HEK293 (cell line): ENCODE results near the gene SRP19.

Experiments
- CTCF ChIA-PET: fragments of 350-600 bp; formaldehyde crosslinking; extraction: SDS; loops from one replicate; lab custom pipeline; 2021; ENCODE audit warnings: antibody characterized with exemption; lab: Yijun Ruan, JAX
- POLR2A ChIA-PET: fragments of 300-600 bp; formaldehyde crosslinking; extraction: SDS; loops from one replicate; lab custom pipeline; 2020; ENCODE audit warnings: antibody characterized with exemption, inconsistent platforms; lab: Yijun Ruan, JAX
- H3K27ac ChIP-seq: fragments of 200-500 bp; sonication (Bioruptor generic); 2 replicates; pipeline ENCODE4 v1.5.1; 2014; ENCODE audit warnings: low read depth, low read length, control low read depth, inconsistent platforms; ENCODE audit errors: extremely low read depth
- H3K36me3 ChIP-seq, 2 experiments: fragments of 200-500 bp in 1 of 2; sonication (Bioruptor generic) in 1 of 2; 1 replicate in 1 of 2; 2 replicates in 1 of 2; pipeline ENCODE4 v1.5.1; 2014 to 2017; ENCODE audit warnings: inconsistent platforms in 2 of 2, low read length in 2 of 2; ENCODE audit not compliant: control insufficient read depth in 2 of 2, insufficient read depth in 1 of 2
- H3K4me1 ChIP-seq: fragments of 200-500 bp; sonication (Bioruptor generic); 2 replicates; pipeline ENCODE4 v1.5.1; 2014; ENCODE audit warnings: mild to moderate bottlenecking, low read length, inconsistent platforms; ENCODE audit not compliant: control insufficient read depth, insufficient read depth
- H3K4me3 ChIP-seq: 2 replicates; pipeline ENCODE4 v1.5.1; 2011; ENCODE audit warnings: low read depth, mild to moderate bottlenecking, control low read depth, low read length, moderate library complexity
- H3K9me3 ChIP-seq: fragments of 200-500 bp; sonication (Bioruptor generic); 2 replicates; pipeline ENCODE4 v1.5.1; 2014; ENCODE audit warnings: low read depth, low read length, inconsistent platforms; ENCODE audit not compliant: control insufficient read depth, insufficient read depth
- GLI2 ChIP-seq: fragments of 450-650 bp; formaldehyde crosslinking; IDR thresholded peaks from 2 replicates; pipeline ENCODE4; 2017; ENCODE audit warnings: missing biosample characterization, missing genetic modification characterization, low read depth, borderline replicate concordance
- KLF1 ChIP-seq: fragments of 450-650 bp; formaldehyde crosslinking; IDR thresholded peaks from 2 replicates; pipeline ENCODE4 v1.5.1; 2016; ENCODE audit warnings: missing biosample characterization, missing genetic modification characterization
- KLF16 ChIP-seq: fragments of 450-650 bp; formaldehyde crosslinking; IDR thresholded peaks from 2 replicates; pipeline ENCODE4 v1.5.1; 2017; ENCODE audit warnings: missing biosample characterization, missing genetic modification characterization
- MEIS1 ChIP-seq: sonication (generic); formaldehyde crosslinking; IDR thresholded peaks from 2 replicates; pipeline ENCODE4 v1.8.1; 2022; ENCODE audit warnings: missing genetic modification reagents, mild to moderate bottlenecking, borderline replicate concordance
- MYNN ChIP-seq: fragments of 450-650 bp; formaldehyde crosslinking; IDR thresholded peaks from 2 replicates; pipeline ENCODE4 v1.5.1; 2016; ENCODE audit warnings: missing biosample characterization, missing genetic modification characterization, borderline replicate concordance
- PRDM1 ChIP-seq: fragments of 450-650 bp; formaldehyde crosslinking; IDR thresholded peaks from 2 replicates; pipeline ENCODE4; 2016; ENCODE audit warnings: missing biosample characterization, missing genetic modification characterization
- REPIN1 ChIP-seq: fragments of 450-650 bp; formaldehyde crosslinking; IDR thresholded peaks from 2 replicates; pipeline ENCODE4 v1.5.1; 2017; ENCODE audit warnings: missing biosample characterization, missing genetic modification characterization, low read depth
- TCF7L2 ChIP-seq: IDR thresholded peaks from 2 replicates; pipeline ENCODE4 v1.6.1; 2011; ENCODE audit warnings: low read depth, mild to moderate bottlenecking, inconsistent platforms, low read length, moderate library complexity, borderline replicate concordance
- ZIC2 ChIP-seq: fragments of 450-650 bp; formaldehyde crosslinking; IDR thresholded peaks from 2 replicates; pipeline ENCODE4 v1.5.1; 2016; ENCODE audit warnings: missing biosample characterization, missing genetic modification characterization
- ZNF121 ChIP-seq: fragments of 450-650 bp; formaldehyde crosslinking; IDR thresholded peaks from 2 replicates; pipeline ENCODE4 v1.5.1; 2016; ENCODE audit warnings: missing biosample characterization, missing genetic modification characterization
- ZNF202 ChIP-seq: fragments of 450-650 bp; formaldehyde crosslinking; IDR thresholded peaks from 2 replicates; pipeline ENCODE4 v1.5.1; 2016; ENCODE audit warnings: missing biosample characterization, missing genetic modification characterization, borderline replicate concordance
- ZNF302 ChIP-seq: fragments of 450-650 bp; formaldehyde crosslinking; IDR thresholded peaks from 2 replicates; pipeline ENCODE4 v1.5.1; 2016; ENCODE audit warnings: missing biosample characterization, missing genetic modification characterization, low read depth
- ZNF335 ChIP-seq: fragments of 450-650 bp; formaldehyde crosslinking; conservative IDR thresholded peaks from 2 replicates; pipeline ENCODE4 v1.5.1; 2016; ENCODE audit warnings: missing biosample characterization, missing genetic modification characterization
- ZNF341 ChIP-seq: fragments of 450-650 bp; formaldehyde crosslinking; IDR thresholded peaks from 2 replicates; pipeline ENCODE4; 2016; ENCODE audit warnings: low read depth, missing biosample characterization, missing genetic modification characterization
- ZNF37A ChIP-seq: fragments of 450-650 bp; IDR thresholded peaks from 2 replicates; pipeline ENCODE4 v1.5.1; 2018; ENCODE audit warnings: missing biosample characterization, missing genetic modification characterization
- ZNF416 ChIP-seq: fragments of 450-650 bp; formaldehyde crosslinking; IDR thresholded peaks from 2 replicates; pipeline ENCODE4 v1.5.1; 2016; ENCODE audit warnings: missing biosample characterization, missing genetic modification characterization
- ZNF529 ChIP-seq: fragments of 450-650 bp; formaldehyde crosslinking; IDR thresholded peaks from 2 replicates; pipeline ENCODE4 v1.5.1; 2017; ENCODE audit warnings: missing genetic modification characterization, missing biosample characterization; ENCODE audit not compliant: insufficient replicate concordance
- ZNF555 ChIP-seq: fragments of 450-650 bp; formaldehyde crosslinking; conservative IDR thresholded peaks from 2 replicates; pipeline ENCODE4 v1.5.1; 2017; ENCODE audit warnings: missing biosample characterization, mild to moderate bottlenecking, missing genetic modification characterization, inconsistent platforms
- ZNF558 ChIP-seq: fragments of 450-650 bp; formaldehyde crosslinking; IDR thresholded peaks from 2 replicates; pipeline ENCODE4 v1.5.1; 2016; ENCODE audit warnings: missing biosample characterization, missing genetic modification characterization
- ZNF561 ChIP-seq: fragments of 450-650 bp; IDR thresholded peaks from 2 replicates; pipeline ENCODE4 v1.5.1; 2018; ENCODE audit warnings: missing biosample characterization, missing genetic modification characterization, borderline replicate concordance
- ZNF670 ChIP-seq: fragments of 450-650 bp; formaldehyde crosslinking; IDR thresholded peaks from 2 replicates; pipeline ENCODE4 v1.5.1; 2016; ENCODE audit warnings: missing biosample characterization, missing genetic modification characterization, low read depth
- ZNF677 ChIP-seq: fragments of 450-650 bp; IDR thresholded peaks from 2 replicates; pipeline ENCODE4 v1.5.0; 2018; ENCODE audit warnings: missing biosample characterization, mild to moderate bottlenecking, missing genetic modification characterization, moderate library complexity
- ZNF707 ChIP-seq: fragments of 450-650 bp; formaldehyde crosslinking; IDR thresholded peaks from 2 replicates; pipeline ENCODE4 v1.5.1; 2016; ENCODE audit warnings: missing biosample characterization, missing genetic modification characterization
- ZNF792 ChIP-seq: fragments of 450-650 bp; formaldehyde crosslinking; IDR thresholded peaks from 2 replicates; pipeline ENCODE4 v1.5.1; 2016; ENCODE audit warnings: missing biosample characterization, missing genetic modification characterization
- ZSCAN18 ChIP-seq: fragments of 450-650 bp; formaldehyde crosslinking; IDR thresholded peaks from 2 replicates; pipeline ENCODE4 v1.5.1; 2016; ENCODE audit warnings: missing biosample characterization, missing genetic modification characterization
- TF ChIP-seq, protein P1 (sequence below): fragments of 450-650 bp; formaldehyde crosslinking; IDR thresholded peaks from 2 replicates; pipeline ENCODE4 v1.5.1; 2016; ENCODE audit warnings: missing biosample characterization, missing genetic modification characterization
- TF ChIP-seq, protein P2 (sequence below): fragments of 450-650 bp; formaldehyde crosslinking; IDR thresholded peaks from 2 replicates; pipeline ENCODE4 v1.5.0; 2017; ENCODE audit warnings: missing biosample characterization, missing genetic modification characterization, borderline replicate concordance
- TF ChIP-seq, protein P3 (sequence below): fragments of 450-650 bp; formaldehyde crosslinking; IDR thresholded peaks from 2 replicates; pipeline ENCODE4 v1.5.1; 2016; ENCODE audit warnings: missing biosample characterization, missing genetic modification characterization
- TF ChIP-seq, protein P4 (sequence below): fragments of 450-650 bp; formaldehyde crosslinking; IDR thresholded peaks from 2 replicates; pipeline ENCODE4 v1.5.1; 2017; ENCODE audit warnings: missing biosample characterization, missing genetic modification characterization

The SRP19 gene

DNA sequence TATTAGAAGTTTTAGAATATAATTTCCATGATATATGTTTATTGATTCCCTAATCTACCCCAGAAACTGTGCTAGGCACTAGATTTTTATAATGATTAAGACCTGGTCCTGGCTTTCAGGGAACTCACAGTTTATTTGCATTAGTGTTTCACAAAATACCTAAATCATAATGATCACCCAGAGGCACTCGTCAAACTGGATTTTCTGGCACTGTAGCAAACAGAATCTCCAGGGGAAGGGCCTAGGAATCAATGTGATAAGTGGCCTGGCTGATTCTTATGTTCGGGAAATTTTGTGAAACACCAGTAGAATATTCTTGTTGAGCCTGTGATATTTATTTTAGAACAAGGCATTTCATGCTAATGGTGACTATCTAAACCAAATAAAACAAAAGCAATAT lies 37.4 kb upstream of the SRP19 start:
- TF ChIP-seq ZNF416 (tag by site-specific recombination) (no peak), ZNF677 (tag by site-specific recombination) (no peak), ZIC2 (tag by site-specific recombination) (no peak), ZNF121 (tag by site-specific recombination) (no peak), ZNF37A (tag by site-specific recombination) (no peak), ZNF558 (no peak), ZNF555 (no peak), ZNF792 (tag by site-specific recombination) (no peak), ZNF529 (no peak), ZSCAN18 (tag by site-specific recombination) (no peak)
- TF ChIP-seq, protein P1, sequence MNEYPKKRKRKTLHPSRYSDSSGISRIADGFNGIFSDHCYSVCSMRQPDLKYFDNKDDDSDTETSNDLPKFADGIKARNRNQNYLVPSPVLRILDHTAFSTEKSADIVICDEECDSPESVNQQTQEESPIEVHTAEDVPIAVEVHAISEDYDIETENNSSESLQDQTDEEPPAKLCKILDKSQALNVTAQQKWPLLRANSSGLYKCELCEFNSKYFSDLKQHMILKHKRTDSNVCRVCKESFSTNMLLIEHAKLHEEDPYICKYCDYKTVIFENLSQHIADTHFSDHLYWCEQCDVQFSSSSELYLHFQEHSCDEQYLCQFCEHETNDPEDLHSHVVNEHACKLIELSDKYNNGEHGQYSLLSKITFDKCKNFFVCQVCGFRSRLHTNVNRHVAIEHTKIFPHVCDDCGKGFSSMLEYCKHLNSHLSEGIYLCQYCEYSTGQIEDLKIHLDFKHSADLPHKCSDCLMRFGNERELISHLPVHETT (tag by site-specific recombination), result no peak
- TF ChIP-seq, protein P2, sequence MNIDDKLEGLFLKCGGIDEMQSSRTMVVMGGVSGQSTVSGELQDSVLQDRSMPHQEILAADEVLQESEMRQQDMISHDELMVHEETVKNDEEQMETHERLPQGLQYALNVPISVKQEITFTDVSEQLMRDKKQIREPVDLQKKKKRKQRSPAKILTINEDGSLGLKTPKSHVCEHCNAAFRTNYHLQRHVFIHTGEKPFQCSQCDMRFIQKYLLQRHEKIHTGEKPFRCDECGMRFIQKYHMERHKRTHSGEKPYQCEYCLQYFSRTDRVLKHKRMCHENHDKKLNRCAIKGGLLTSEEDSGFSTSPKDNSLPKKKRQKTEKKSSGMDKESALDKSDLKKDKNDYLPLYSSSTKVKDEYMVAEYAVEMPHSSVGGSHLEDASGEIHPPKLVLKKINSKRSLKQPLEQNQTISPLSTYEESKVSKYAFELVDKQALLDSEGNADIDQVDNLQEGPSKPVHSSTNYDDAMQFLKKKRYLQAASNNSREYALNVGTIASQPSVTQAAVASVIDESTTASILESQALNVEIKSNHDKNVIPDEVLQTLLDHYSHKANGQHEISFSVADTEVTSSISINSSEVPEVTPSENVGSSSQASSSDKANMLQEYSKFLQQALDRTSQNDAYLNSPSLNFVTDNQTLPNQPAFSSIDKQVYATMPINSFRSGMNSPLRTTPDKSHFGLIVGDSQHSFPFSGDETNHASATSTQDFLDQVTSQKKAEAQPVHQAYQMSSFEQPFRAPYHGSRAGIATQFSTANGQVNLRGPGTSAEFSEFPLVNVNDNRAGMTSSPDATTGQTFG (tag by site-specific recombination), result no peak
- TF ChIP-seq, protein P3, sequence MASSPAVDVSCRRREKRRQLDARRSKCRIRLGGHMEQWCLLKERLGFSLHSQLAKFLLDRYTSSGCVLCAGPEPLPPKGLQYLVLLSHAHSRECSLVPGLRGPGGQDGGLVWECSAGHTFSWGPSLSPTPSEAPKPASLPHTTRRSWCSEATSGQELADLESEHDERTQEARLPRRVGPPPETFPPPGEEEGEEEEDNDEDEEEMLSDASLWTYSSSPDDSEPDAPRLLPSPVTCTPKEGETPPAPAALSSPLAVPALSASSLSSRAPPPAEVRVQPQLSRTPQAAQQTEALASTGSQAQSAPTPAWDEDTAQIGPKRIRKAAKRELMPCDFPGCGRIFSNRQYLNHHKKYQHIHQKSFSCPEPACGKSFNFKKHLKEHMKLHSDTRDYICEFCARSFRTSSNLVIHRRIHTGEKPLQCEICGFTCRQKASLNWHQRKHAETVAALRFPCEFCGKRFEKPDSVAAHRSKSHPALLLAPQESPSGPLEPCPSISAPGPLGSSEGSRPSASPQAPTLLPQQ (tag by site-specific recombination), result no peak
- no peak overlapping the region for H3K4me3 ChIP-seq
- H3K27ac ChIP-seq, result no peak overlapping the region
- H3K36me3 ChIP-seq, result peaks cover 22 to 53% of the 10 kb centered on the region in 2 experiments
- ChIA-PET POLR2A (no interaction called here), CTCF (interaction anchor here (0.9 kb wide), 1 partner anchor 271 kb away, joined by 3 read pairs; no protein-coding TSS in a partner anchor)
- H3K4me1 ChIP-seq, result no peaks in the 10 kb centered on the region
- H3K9me3 ChIP-seq, result no peaks in the 10 kb centered on the region

DNA sequence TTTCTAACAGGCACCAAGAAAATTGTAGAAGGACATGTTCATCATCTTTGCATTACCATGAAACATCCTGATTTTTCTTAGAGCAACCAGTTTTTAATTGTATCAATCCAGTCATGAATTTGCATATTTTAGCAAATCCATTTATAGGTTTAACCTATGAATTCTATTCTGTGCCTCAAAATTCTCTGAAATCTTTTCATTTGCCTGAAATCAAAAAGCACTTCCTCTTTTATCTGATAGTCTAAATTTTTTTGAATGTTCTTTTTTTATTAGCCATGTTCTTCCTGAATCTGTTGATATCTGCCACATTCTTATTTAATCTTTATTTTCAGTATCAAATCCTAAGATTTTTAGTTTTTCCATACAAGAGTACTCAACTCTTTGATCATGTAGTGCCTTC lies 36.9 kb upstream of the SRP19 start:
- H3K4me3 ChIP-seq, result no peak overlapping the region
- POLR2A ChIA-PET, result no interaction called here
- no peaks in the 10 kb centered on the region for H3K9me3 ChIP-seq
- H3K27ac ChIP-seq, result no peak overlapping the region
- no peaks in the 10 kb centered on the region for H3K4me1 ChIP-seq
- CTCF ChIA-PET, result no interaction called here
- TF ChIP-seq ZNF202 (tag by site-specific recombination) (no peak), ZNF302 (no peak), MEIS1 (CRISPR knock-in tag) (no peak), GLI2 (tag by site-specific recombination) (no peak), TCF7L2 (no peak), PRDM1 (tag by site-specific recombination) (no peak), ZNF335 (tag by site-specific recombination) (no peak), ZNF707 (tag by site-specific recombination) (no peak), REPIN1 (tag by site-specific recombination) (no peak), ZNF670 (no peak), KLF1 (no peak), KLF16 (tag by site-specific recombination) (no peak), MYNN (tag by site-specific recombination) (no peak), ZNF561 (tag by site-specific recombination) (no peak), ZNF341 (no peak)
- TF ChIP-seq, protein P4, sequence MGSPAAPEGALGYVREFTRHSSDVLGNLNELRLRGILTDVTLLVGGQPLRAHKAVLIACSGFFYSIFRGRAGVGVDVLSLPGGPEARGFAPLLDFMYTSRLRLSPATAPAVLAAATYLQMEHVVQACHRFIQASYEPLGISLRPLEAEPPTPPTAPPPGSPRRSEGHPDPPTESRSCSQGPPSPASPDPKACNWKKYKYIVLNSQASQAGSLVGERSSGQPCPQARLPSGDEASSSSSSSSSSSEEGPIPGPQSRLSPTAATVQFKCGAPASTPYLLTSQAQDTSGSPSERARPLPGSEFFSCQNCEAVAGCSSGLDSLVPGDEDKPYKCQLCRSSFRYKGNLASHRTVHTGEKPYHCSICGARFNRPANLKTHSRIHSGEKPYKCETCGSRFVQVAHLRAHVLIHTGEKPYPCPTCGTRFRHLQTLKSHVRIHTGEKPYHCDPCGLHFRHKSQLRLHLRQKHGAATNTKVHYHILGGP (tag by site-specific recombination), result no peak
- peaks cover 26 to 51% of the 10 kb centered on the region in 2 experiments for H3K36me3 ChIP-seq
